HCT116 (cell line): ENCODE data around the gene CA5B. TPM values are rescaled to one million over a fixed set of nuclear protein-coding genes. Genes with fewer than 3 reads are reported as not detected.
"Not testable (repeated sequence)": the region's sequence is repeated elsewhere in the genome, so short reads cannot be mapped to it uniquely, and the experiment has no call there.

Source experiments
- ATAC-seq: fragments of 200-7000 bp; cut with Tn5 transposase; 2 replicates; pipeline ENCODE4 v1.9.1; 2020; ENCODE audit warnings: mild to moderate bottlenecking, moderate library complexity
- BruUV-seq: library from RNA; stranded (reverse); fragments of 400-500 nt; replicated peaks from 2 replicates; lab custom pipeline; 2021; lab: Mats Ljungman, UMichigan
- CTCF ChIA-PET: fragments of 300-600 bp; sonication (Branson Sonifier 250); formaldehyde crosslinking; loops from one replicate; lab custom pipeline; 2021; ENCODE audit warnings: antibody characterized with exemption; lab: Charles Lee
- POLR2A ChIA-PET: fragments of 300-600, 350-600 bp; sonication (Branson Sonifier 250); formaldehyde crosslinking; loops from one replicate; lab custom pipeline; 2021; ENCODE audit warnings: antibody characterized with exemption; lab: Charles Lee
- RAD21 ChIA-PET, 2 experiments: fragments of 300-600 bp; sonication (Branson Sonifier 250); formaldehyde crosslinking; loops; one replicate each; lab custom pipeline; 2023; ENCODE audit warnings: low total read pairs in 2 of 2; ENCODE audit not compliant: uncharacterized antibody in 2 of 2, unreplicated experiment in 2 of 2, low non-redundant PET in 1 of 2; lab: Charles Lee
- DNase-seq: peaks from one replicate; pipeline ENCODE4 v3.0.0-alpha.2; 2010; ENCODE audit warnings: low read depth, low spot score
- H2AFZ ChIP-seq: fragments of 200-600 bp; shearing (Covaris generic), sonication (generic); 2 replicates; pipeline ENCODE4 v1.6.1; 2017; ENCODE audit warnings: low read depth, mixed run types, mixed read lengths, antibody characterized with exemption, low read length; ENCODE audit not compliant: poor library complexity, severe bottlenecking
- H3K27ac ChIP-seq: 2 replicates; pipeline ENCODE4 v1.5.1; 2012; ENCODE audit warnings: low read depth, low read length
- H3K27me3 ChIP-seq: fragments of 200-600 bp; sonication (generic); 2 replicates; pipeline ENCODE4 v1.6.1; 2016; ENCODE audit warnings: mixed run types, low read length, mixed read lengths; ENCODE audit not compliant: insufficient read depth
- H3K36me3 ChIP-seq, 2 experiments: fragments of 200-500 bp in 1 of 2; fragments of 200-600 bp in 1 of 2; sonication (Bioruptor generic) in 1 of 2; sonication (generic) in 1 of 2; 2 replicates each; pipeline versions ENCODE4 v1.5.1 to v1.6.1; 2014 to 2016; ENCODE audit warnings: low read length in 2 of 2, inconsistent platforms in 1 of 2, mixed read lengths in 1 of 2, mixed run types in 1 of 2; ENCODE audit not compliant: insufficient read depth in 2 of 2, control insufficient read depth in 1 of 2
- H3K4me1 ChIP-seq, 2 experiments: fragments of 200-600 bp in 1 of 2; sonication (generic) in 1 of 2; 2 replicates each; pipeline versions ENCODE4 v1.5.1 to v1.6.1; 2012 to 2017; ENCODE audit warnings: low read length in 2 of 2, inconsistent platforms in 1 of 2, mild to moderate bottlenecking in 1 of 2, mixed read lengths in 1 of 2, mixed run types in 1 of 2, moderate library complexity in 1 of 2; ENCODE audit not compliant: insufficient read depth in 2 of 2, control insufficient read depth in 1 of 2
- H3K4me2 ChIP-seq: fragments of 200-600 bp; sonication (generic); 2 replicates; pipeline ENCODE4 v1.6.1; 2017; ENCODE audit warnings: mixed run types, low read length, mixed read lengths
- H3K4me3 ChIP-seq, 2 experiments: fragments of 200-600 bp in 1 of 2; sonication (generic) in 1 of 2; replicated peaks in 1 of 2; 2 replicates each; pipeline ENCODE4 v1.5.1; 2011 to 2016; ENCODE audit warnings: low read length in 2 of 2, control low read depth in 1 of 2, low read depth in 1 of 2, mild to moderate bottlenecking in 1 of 2, mixed read lengths in 1 of 2, mixed run types in 1 of 2
- H3K79me2 ChIP-seq: fragments of 200-600 bp; sonication (generic); 2 replicates; pipeline ENCODE4 v1.6.1; 2017; ENCODE audit warnings: mild to moderate bottlenecking, mixed run types, low read length, moderate library complexity, mixed read lengths; ENCODE audit not compliant: insufficient read depth
- H3K9ac ChIP-seq: fragments of 200-600 bp; sonication (generic); 2 replicates; pipeline ENCODE4 v1.6.1; 2016; ENCODE audit warnings: low read length, mixed read lengths
- H3K9me2 ChIP-seq: fragments of 200-600 bp; sonication (generic), shearing (Covaris generic); 2 replicates; pipeline ENCODE4 v1.6.1; 2017; ENCODE audit warnings: mixed run types, mild to moderate bottlenecking, moderate library complexity; ENCODE audit not compliant: insufficient read depth
- H3K9me3 ChIP-seq, 2 experiments: fragments of 200-500 bp in 1 of 2; fragments of 200-600 bp in 1 of 2; sonication (Bioruptor generic) in 1 of 2; sonication (generic) in 1 of 2; 2 replicates each; pipeline ENCODE4 v1.6.1; 2014 to 2017; ENCODE audit warnings: low read length in 2 of 2, mixed read lengths in 2 of 2, inconsistent platforms in 1 of 2, low read depth in 1 of 2, mild to moderate bottlenecking in 1 of 2, mixed run types in 1 of 2, moderate library complexity in 1 of 2; ENCODE audit not compliant: control insufficient read depth in 1 of 2, insufficient read depth in 1 of 2
- H4K20me1 ChIP-seq: fragments of 200-600 bp; sonication (generic), shearing (Covaris generic); 2 replicates; pipeline ENCODE4 v1.6.1; 2017; ENCODE audit warnings: mixed run types, mild to moderate bottlenecking, moderate library complexity; ENCODE audit not compliant: insufficient read depth
- ELF1 ChIP-seq: IDR thresholded peaks from 2 replicates; pipeline ENCODE4 v1.6.1; 2012; ENCODE audit warnings: low read depth, borderline replicate concordance
- EZH2 ChIP-seq: fragments of 200-600 bp; sonication (generic); IDR thresholded peaks from 2 replicates; pipeline ENCODE4 v1.6.1; 2017; ENCODE audit warnings: antibody characterized with exemption, mixed run types
- EZH2phosphoT487 ChIP-seq: fragments of 200-600 bp; IDR thresholded peaks from 2 replicates; pipeline ENCODE4 v1.6.1; 2018; ENCODE audit warnings: antibody characterized with exemption, borderline replicate concordance
- FOSL1 ChIP-seq: IDR thresholded peaks from 2 replicates; pipeline ENCODE4 v1.6.1; 2012; ENCODE audit warnings: low read depth
- POLR2A ChIP-seq: IDR thresholded peaks from 2 replicates; pipeline ENCODE4 v1.7.0; 2011; ENCODE audit warnings: borderline replicate concordance; ENCODE audit not compliant: insufficient read depth, insufficient read length; ENCODE audit errors: extremely low read depth
- RAD21 ChIP-seq: IDR thresholded peaks from 2 replicates; pipeline ENCODE4 v1.6.1; 2012; ENCODE audit warnings: low read depth, mild to moderate bottlenecking
- SP1 ChIP-seq: IDR thresholded peaks from 2 replicates; pipeline ENCODE4 v1.6.1; 2012; ENCODE audit warnings: low read depth
- ZNF274 ChIP-seq: fragments of 200-500 bp; sonication (Bioruptor generic); IDR thresholded peaks from 2 replicates; pipeline ENCODE4 v1.6.1; 2014; ENCODE audit warnings: mild to moderate bottlenecking, low read depth, low read length, inconsistent platforms
- intact Hi-C: fragments of 100-400 bp; cut with micrococcal nuclease; formaldehyde crosslinking; loops from 2 replicates; pipeline ENCODE4 v1.10.0; 2022
- total RNA-seq: library from RNA; stranded (reverse); gene quantifications from one replicate; pipeline ENCODE4 v1.2.1, GENCODE V29; 2021; ENCODE audit not compliant: unreplicated experiment
- TF ChIP-seq, protein P1 (sequence below): IDR thresholded peaks from 2 replicates; pipeline ENCODE4 v1.6.1; 2012; ENCODE audit warnings: low read depth
- TF ChIP-seq, protein P2 (sequence below), 3 experiments: fragments of 200-600 bp in 1 of 3; sonication (generic) in 1 of 3; IDR thresholded peaks in 2 of 3; conservative IDR thresholded peaks in 1 of 3; 2 replicates each; pipeline ENCODE4 v1.5.1; 2012 to 2017; ENCODE audit warnings: low read depth in 2 of 3, low read length in 2 of 3, antibody characterized with exemption in 1 of 3, borderline replicate concordance in 1 of 3, control low read depth in 1 of 3, mild to moderate bottlenecking in 1 of 3, mixed read lengths in 1 of 3, mixed run types in 1 of 3, moderate library complexity in 1 of 3; ENCODE audit not compliant: insufficient read depth in 1 of 3

Gene CA5B
- total RNA-seq, 1 experiment from 2014 or later, result 5.5 TPM

DNA sequence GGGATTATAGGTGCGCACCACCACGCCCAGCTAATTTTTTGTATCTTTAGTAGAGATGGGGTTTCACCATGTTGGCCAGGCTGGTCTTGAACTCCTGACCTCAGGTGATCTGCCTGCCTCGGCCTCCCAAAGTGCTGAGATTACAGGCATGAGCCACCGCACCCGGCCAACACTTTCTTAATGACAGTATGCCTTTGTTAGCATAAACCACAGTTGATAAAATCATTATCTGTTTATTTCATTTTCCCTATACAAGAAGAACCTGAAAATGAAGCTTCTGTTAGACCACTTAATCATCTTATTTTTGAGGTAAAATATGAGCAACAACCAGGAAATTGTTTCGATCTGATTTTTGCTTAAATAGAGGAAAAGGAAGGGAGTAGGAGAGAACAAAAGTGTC, 21.8 kb downstream of the CA5B start:
- CTCF ChIA-PET, DNase-seq, BruUV-seq, H3K9me3 ChIP-seq, H3K4me2 ChIP-seq, H4K20me1 ChIP-seq, H3K27ac ChIP-seq, RAD21 ChIA-PET, H3K36me3 ChIP-seq, H3K9me2 ChIP-seq, POLR2A ChIA-PET, H2AFZ ChIP-seq, H3K4me1 ChIP-seq, H3K9ac ChIP-seq, H3K4me3 ChIP-seq, H3K79me2 ChIP-seq, H3K27me3 ChIP-seq, ATAC-seq: not testable (repeated sequence)
- intact Hi-C loops, result loop anchor here (10.0 kb wide), 1 partner anchor 455 kb away; no protein-coding TSS in a partner anchor

DNA sequence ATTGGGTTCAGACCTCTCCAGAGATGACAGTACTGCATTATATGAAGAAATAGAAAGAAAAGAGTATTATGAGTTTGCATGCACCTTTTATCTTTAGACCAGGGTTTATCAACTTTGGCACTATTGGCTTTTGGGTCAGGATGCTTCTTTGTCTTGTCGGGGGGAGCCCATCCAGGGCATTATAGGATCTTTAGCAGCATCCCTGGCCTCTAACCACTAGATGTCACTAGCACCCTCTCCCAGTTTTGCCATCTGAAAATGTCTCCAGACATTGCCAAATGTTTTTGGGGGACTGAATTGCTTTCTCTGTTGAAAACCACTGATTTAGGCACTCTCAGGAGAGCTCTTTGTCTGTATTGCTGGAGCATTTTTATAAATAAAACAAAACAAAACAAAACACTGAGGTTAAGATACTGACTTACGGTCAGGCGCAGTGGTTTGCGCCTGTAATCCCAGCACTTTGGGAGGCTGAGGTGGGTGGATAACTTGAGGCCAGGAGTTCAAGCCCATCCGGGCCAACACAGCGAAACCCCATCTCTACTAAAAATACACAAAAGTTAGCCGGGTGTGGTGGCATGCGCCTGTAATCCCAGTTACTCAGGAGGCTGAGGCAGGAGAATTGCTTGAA, 23.6 kb downstream of the CA5B start:
- no peaks in the 10 kb centered on the region for H4K20me1 ChIP-seq
- no peak overlapping the region for H3K4me2 ChIP-seq
- no TSS peak for BruUV-seq
- H3K27me3 ChIP-seq, result no peaks in the 10 kb centered on the region
- no peaks in the 10 kb centered on the region for H3K4me1 ChIP-seq
- no peaks in the 10 kb centered on the region for H3K36me3 ChIP-seq
- H3K9me3 ChIP-seq, result no peaks in the 10 kb centered on the region
- TF ChIP-seq EZH2phosphoT487 (no peak), EZH2 (no peak), POLR2A (no peak), FOSL1 (no peak), ELF1 (no peak), SP1 (no peak), RAD21 (peak; percentile 54), ZNF274 (no peak)
- TF ChIP-seq, protein P1, sequence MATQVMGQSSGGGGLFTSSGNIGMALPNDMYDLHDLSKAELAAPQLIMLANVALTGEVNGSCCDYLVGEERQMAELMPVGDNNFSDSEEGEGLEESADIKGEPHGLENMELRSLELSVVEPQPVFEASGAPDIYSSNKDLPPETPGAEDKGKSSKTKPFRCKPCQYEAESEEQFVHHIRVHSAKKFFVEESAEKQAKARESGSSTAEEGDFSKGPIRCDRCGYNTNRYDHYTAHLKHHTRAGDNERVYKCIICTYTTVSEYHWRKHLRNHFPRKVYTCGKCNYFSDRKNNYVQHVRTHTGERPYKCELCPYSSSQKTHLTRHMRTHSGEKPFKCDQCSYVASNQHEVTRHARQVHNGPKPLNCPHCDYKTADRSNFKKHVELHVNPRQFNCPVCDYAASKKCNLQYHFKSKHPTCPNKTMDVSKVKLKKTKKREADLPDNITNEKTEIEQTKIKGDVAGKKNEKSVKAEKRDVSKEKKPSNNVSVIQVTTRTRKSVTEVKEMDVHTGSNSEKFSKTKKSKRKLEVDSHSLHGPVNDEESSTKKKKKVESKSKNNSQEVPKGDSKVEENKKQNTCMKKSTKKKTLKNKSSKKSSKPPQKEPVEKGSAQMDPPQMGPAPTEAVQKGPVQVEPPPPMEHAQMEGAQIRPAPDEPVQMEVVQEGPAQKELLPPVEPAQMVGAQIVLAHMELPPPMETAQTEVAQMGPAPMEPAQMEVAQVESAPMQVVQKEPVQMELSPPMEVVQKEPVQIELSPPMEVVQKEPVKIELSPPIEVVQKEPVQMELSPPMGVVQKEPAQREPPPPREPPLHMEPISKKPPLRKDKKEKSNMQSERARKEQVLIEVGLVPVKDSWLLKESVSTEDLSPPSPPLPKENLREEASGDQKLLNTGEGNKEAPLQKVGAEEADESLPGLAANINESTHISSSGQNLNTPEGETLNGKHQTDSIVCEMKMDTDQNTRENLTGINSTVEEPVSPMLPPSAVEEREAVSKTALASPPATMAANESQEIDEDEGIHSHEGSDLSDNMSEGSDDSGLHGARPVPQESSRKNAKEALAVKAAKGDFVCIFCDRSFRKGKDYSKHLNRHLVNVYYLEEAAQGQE, result no peak
- TF ChIP-seq, protein P2, sequence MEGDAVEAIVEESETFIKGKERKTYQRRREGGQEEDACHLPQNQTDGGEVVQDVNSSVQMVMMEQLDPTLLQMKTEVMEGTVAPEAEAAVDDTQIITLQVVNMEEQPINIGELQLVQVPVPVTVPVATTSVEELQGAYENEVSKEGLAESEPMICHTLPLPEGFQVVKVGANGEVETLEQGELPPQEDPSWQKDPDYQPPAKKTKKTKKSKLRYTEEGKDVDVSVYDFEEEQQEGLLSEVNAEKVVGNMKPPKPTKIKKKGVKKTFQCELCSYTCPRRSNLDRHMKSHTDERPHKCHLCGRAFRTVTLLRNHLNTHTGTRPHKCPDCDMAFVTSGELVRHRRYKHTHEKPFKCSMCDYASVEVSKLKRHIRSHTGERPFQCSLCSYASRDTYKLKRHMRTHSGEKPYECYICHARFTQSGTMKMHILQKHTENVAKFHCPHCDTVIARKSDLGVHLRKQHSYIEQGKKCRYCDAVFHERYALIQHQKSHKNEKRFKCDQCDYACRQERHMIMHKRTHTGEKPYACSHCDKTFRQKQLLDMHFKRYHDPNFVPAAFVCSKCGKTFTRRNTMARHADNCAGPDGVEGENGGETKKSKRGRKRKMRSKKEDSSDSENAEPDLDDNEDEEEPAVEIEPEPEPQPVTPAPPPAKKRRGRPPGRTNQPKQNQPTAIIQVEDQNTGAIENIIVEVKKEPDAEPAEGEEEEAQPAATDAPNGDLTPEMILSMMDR (IDR thresholded peaks at IDR 0.05 in 2 of 3, conservative IDR thresholded peaks at IDR 0.05 in 1 of 3; ENCODE audit: borderline replicate concordance in 1 of 3, insufficient read depth in 1 of 3, low read depth in 2 of 3, low read length in 2 of 3), result peak; percentile 18 to 70 (median 66); a peak in 5 of 6 replicates
- POLR2A ChIA-PET, result no interaction called here
- H3K4me3 ChIP-seq, result no peak overlapping the region
- no peak overlapping the region for H2AFZ ChIP-seq
- ATAC-seq, result peak; percentile 66; the same call in 1 of the 2 replicates
- intact Hi-C loops, result loop anchor here (10.0 kb wide), 1 partner anchor 453 kb away; no protein-coding TSS in a partner anchor
- no peaks in the 10 kb centered on the region for H3K79me2 ChIP-seq
- no peaks in the 10 kb centered on the region for H3K9me2 ChIP-seq
- no peak for DNase-seq
- RAD21 ChIA-PET, result no interaction called here
- H3K27ac ChIP-seq, result no peak overlapping the region
- no peak overlapping the region for H3K9ac ChIP-seq
- CTCF ChIA-PET, result no interaction called here
